ENCODE measurements around the gene TMEM40.

TMEM40 gene

DNA sequence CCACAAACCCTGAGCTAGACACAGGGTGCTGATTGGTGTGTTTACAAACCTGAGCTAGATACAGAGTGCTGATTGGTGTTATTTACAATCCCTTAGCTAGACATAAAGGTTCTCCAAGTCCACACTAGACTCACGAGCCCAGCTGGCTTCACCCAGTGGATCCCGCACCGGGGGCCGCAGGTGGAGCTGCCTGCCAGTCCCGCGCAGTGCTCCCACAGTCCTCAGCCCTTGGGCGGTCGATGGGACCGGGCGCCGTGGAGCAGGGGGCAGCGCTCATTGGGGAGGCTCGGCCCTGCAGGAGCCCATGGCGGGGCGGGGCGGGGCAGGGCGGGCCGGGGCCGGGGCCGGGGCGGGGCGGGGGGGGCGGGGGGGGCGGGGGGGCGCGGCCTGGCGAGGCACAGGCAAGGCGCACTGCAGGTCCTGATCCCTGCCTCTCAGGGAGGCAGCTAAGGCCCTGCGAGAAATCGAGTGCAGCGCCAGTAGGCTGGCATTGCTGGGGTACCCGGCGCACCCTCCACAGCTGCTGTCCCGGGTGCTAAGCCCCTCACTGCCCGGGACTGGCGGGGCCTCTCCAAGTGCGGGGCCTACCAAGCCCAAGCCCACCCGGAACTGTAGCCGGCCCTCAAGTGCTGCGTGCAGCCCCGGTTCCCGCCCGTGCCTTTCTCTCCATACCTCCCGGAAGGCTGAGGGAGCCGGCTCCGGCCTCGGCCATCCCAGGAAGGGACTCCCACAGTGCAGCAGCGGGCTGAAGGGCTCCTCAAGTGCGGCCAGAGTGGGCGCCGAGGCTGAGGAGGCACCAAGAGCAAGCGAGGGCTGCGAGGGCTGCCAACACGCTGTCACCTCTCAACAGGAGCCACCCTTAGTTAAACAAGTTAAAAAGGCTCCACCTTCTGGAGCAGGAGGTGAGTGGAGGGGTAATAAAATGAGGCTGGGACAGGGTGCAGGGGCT is 9.8 kb upstream of the TMEM40 start:
- Mint-ChIP-seq H3K27ac (no peak overlapping the region), H3K4me1 (ENCODE audit: low read depth) (no peaks in the 10 kb centered on the region), H3K9me3 (no peaks in the 10 kb centered on the region), H3K27me3 (ENCODE audit: low read depth) (peaks cover 5% of the 10 kb centered on the region), H3K4me3 (no peak overlapping the region), H3K36me3 (ENCODE audit: low read depth) (no peaks in the 10 kb centered on the region)
- no peak for DNase-seq (ENCODE audit: low spot score)

GRCh38 chr3:12766541-12766940 is 7.5 kb upstream of the TMEM40 start:
- DNase-seq (ENCODE audit: low spot score) = no peak
- Mint-ChIP-seq H3K4me1 (ENCODE audit: low read depth) (no peaks in the 10 kb centered on the region), H3K9me3 (no peaks in the 10 kb centered on the region), H3K27me3 (ENCODE audit: low read depth) (no peaks in the 10 kb centered on the region), H3K4me3 (no peak overlapping the region), H3K27ac (no peak overlapping the region), H3K36me3 (ENCODE audit: low read depth) (no peaks in the 10 kb centered on the region)

DNA sequence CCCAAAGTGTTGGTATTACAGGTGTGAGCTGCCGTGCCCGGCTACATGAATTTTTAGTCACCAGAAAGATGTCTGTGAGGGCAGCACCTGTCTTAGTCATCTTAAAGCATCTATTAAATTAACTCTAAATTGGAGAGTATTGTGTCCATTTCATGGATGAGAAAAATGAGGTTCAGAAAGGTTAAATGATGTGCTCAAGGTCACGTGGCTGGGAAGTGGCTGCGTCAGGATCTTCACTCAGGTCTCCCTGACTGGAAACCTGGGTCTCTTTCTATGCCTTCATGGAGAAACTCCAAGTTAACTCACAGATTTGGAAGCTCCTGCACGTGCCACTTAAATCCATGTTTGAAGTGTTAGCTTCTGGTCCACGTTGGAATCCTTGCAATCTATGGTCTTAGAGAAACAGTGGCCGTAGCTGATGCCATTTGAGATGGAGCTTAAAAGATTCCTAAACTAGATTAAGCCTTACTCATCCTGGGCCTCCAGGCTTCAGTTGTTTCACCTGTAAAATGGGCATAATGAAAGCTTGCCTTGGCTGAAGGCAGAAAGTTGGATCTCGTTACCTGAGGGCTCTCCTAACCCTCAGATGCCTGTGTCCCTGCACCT is 5.2 kb upstream of the TMEM40 start:
- no peaks in the 10 kb centered on the region for H3K36me3 Mint-ChIP-seq (ENCODE audit: low read depth)

GRCh38 chr3:12759693-12760565 is 870 bp upstream of the TMEM40 start:
- no peak overlapping the region for H3K27ac Mint-ChIP-seq

More for the DNA sequence above, 5.2 kb upstream of the TMEM40 start:
- H3K9me3 Mint-ChIP-seq = no peaks in the 10 kb centered on the region
- H3K27ac Mint-ChIP-seq = no peak overlapping the region
- no peak overlapping the region for H3K4me3 Mint-ChIP-seq
- no peaks in the 10 kb centered on the region for H3K4me1 Mint-ChIP-seq (ENCODE audit: low read depth)
- no peaks in the 10 kb centered on the region for H3K27me3 Mint-ChIP-seq (ENCODE audit: low read depth)
- no peak for DNase-seq (ENCODE audit: low spot score)

DNA sequence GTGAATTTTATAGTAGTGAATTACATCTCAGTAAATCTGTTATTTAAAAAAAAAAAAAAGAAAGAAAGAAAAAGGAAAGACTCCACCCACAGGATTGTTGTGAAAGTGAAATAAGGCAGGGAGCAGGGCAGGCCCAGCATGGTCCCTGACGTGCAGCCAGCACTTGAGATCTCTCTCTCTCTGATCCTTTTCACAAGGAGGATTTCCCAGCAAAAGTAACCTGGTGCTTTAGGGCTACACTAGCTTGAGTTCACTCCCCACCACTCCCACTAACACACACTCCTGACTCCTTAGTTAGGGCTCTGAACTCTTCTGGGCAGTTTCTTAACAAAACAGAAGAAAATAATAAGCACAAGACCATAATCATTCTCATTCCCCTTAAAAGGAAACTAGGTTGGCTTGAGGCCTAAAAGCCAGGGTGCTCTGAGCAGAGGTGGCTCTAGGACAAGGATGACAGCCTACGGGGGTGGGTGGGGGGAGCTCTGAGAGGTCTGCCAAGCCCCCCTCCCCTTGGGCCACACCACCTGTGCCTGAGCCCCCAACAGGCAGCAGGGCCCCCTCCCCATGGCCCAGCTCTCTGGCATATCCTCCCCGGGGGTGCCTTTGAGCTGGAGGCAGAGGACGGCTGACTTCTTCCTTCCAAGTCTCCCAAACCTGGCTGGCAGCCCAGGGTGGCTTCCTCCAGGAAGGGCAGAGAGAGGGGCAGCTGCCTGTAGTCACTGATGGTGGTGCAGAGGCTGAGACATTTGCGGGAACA is 856 bp downstream of the TMEM40 start:
- H3K27ac Mint-ChIP-seq = no peak overlapping the region
- H3K4me3 Mint-ChIP-seq = no peak overlapping the region
- no peaks in the 10 kb centered on the region for H3K9me3 Mint-ChIP-seq
- H3K4me1 Mint-ChIP-seq (ENCODE audit: low read depth) = peaks cover 5% of the 10 kb centered on the region
- DNase-seq (ENCODE audit: low spot score) = no peak
- H3K27me3 Mint-ChIP-seq (ENCODE audit: low read depth) = peaks cover 6% of the 10 kb centered on the region
- no peaks in the 10 kb centered on the region for H3K36me3 Mint-ChIP-seq (ENCODE audit: low read depth)

More at GRCh38 chr3:12759693-12760565, 870 bp upstream of the TMEM40 start:
- no peak for DNase-seq (ENCODE audit: low spot score)
- H3K36me3 Mint-ChIP-seq (ENCODE audit: low read depth) = no peaks in the 10 kb centered on the region
- H3K4me1 Mint-ChIP-seq (ENCODE audit: low read depth) = peaks cover 5% of the 10 kb centered on the region
- H3K4me3 Mint-ChIP-seq = no peak overlapping the region
- peaks cover 6% of the 10 kb centered on the region for H3K27me3 Mint-ChIP-seq (ENCODE audit: low read depth)
- no peaks in the 10 kb centered on the region for H3K9me3 Mint-ChIP-seq

- Mint-ChIP-seq H3K27me3 (ENCODE audit: low read depth) (peaks cover 6% of the 10 kb centered on the region), H3K9me3 (no peaks in the 10 kb centered on the region), H3K4me3 (no peak overlapping the region), H3K4me1 (ENCODE audit: low read depth) (peaks cover 5% of the 10 kb centered on the region), H3K27ac (no peak overlapping the region), H3K36me3 (ENCODE audit: low read depth) (no peaks in the 10 kb centered on the region)
- DNase-seq (ENCODE audit: low spot score) = no peak
Measured at GRCh38 chr3:12756635-12757034, 2.4 kb downstream of the TMEM40 start.

DNA sequence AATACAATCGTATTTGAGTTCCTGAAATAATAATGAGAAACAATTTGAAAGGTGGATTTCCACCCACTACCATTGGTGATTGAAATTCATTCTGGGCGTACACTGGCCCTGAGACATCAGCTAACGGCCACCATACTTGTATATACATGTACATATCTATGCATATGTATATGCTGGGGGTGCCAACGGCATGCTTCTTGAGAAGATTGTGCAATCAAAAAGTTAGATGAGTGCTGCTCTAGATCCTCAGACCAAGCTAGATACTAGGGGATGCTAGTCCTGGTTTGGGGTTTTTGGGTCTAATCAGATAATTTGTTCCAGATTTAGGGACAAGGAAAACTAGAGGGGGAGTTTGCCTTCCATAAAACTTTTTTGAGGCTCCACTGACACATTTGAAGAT is 2.9 kb downstream of the TMEM40 start:
- Mint-ChIP-seq H3K27me3 (ENCODE audit: low read depth) (peaks cover 6% of the 10 kb centered on the region), H3K9me3 (no peaks in the 10 kb centered on the region), H3K4me1 (ENCODE audit: low read depth) (peaks cover 5% of the 10 kb centered on the region), H3K4me3 (no peak overlapping the region), H3K36me3 (ENCODE audit: low read depth) (no peaks in the 10 kb centered on the region), H3K27ac (no peak overlapping the region)
- DNase-seq (ENCODE audit: low spot score) = no peak

DNA sequence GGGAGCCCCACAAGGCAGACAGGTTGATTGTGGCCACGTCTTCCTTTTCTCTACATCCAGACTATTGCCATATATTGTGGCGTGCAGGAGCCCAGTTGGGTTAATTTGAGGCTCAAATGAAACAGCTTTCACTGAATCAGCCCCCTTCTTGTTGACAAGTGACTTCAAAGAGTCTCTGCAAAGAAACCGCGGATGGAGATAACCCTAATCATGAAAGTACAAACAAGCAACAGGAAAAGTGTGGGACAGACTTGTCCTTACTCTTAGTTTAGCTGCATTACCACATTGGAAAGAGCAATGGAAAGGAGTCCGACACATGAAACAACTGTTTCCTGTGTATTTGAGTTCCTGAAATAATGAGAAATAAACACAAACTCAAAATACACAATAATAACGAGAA is 3.3 kb downstream of the TMEM40 start:
- no peaks in the 10 kb centered on the region for H3K36me3 Mint-ChIP-seq (ENCODE audit: low read depth)
- H3K27ac Mint-ChIP-seq = no peak overlapping the region
- no peaks in the 10 kb centered on the region for H3K9me3 Mint-ChIP-seq
- no peak overlapping the region for H3K4me3 Mint-ChIP-seq
- H3K27me3 Mint-ChIP-seq (ENCODE audit: low read depth) = peaks cover 6% of the 10 kb centered on the region
- DNase-seq (ENCODE audit: low spot score) = no peak
- H3K4me1 Mint-ChIP-seq (ENCODE audit: low read depth) = peaks cover 8% of the 10 kb centered on the region

DNA sequence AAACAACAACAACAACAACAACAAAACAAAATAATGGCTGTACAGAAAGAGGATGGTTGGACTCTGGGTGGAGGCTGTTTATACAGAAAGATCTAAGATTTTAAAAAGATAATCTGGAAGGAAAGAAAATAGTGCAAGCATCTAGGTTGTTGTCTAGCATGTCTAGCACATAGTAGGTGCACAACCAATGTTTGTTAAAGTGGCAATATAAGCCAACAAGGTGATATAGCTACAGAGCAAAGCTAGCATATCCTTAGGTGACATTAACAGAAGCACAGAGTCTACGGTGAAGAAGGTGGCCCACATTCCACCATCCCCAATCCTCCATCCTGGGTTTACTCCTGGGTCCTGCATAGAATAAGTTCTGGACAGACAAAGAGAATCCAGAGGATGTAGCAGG is 4.7 kb downstream of the TMEM40 start:
- H3K9me3 Mint-ChIP-seq = no peaks in the 10 kb centered on the region
- no peak overlapping the region for H3K27ac Mint-ChIP-seq

DNA sequence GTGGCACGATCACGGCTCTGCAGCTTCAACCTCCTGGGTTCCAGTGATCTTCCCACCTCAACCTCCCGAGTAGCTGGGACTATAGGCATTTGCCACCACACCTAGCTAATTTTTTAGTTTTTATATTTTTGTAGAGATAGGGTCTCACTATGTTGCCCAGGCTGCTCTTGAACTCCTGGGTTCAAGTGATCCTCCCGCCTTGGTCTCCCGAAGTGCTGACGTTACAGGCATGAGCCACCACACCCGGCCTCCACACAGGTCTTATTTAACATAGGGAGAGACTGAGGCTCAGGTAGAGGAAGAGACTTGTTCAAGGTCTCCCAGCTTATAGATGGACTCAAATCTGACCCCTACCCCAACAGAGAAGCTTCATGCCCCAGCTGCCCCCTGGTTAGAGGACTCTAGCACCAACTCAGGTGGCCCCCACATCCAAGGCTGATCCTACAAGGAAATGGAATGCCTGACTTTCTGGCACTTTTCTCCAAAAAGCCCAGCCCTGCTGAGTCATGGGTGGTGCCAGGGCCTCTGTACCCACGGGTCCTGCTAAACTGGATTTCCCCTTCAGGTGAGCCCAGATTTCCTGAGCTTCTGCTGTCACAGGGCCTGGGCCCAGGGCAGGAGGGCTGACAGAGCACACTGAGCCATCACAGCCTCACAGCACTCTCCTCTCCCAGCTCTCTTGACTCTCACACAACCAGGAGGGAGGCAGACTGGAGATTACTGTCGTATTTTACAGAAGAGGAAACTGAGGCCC is 5.6 kb downstream of the TMEM40 start:
- Mint-ChIP-seq H3K4me1 (ENCODE audit: low read depth) (peaks cover 10% of the 10 kb centered on the region), H3K27ac (no peak overlapping the region), H3K4me3 (no peak overlapping the region), H3K27me3 (ENCODE audit: low read depth) (peaks cover 6% of the 10 kb centered on the region), H3K9me3 (no peaks in the 10 kb centered on the region), H3K36me3 (ENCODE audit: low read depth) (no peaks in the 10 kb centered on the region)
- no peak for DNase-seq (ENCODE audit: low spot score)

More for the DNA sequence above, 4.7 kb downstream of the TMEM40 start:
- H3K27me3 Mint-ChIP-seq (ENCODE audit: low read depth) = peaks cover 6% of the 10 kb centered on the region
- DNase-seq (ENCODE audit: low spot score) = no peak
- peaks cover 10% of the 10 kb centered on the region for H3K4me1 Mint-ChIP-seq (ENCODE audit: low read depth)
- no peaks in the 10 kb centered on the region for H3K36me3 Mint-ChIP-seq (ENCODE audit: low read depth)
- no peak overlapping the region for H3K4me3 Mint-ChIP-seq

GRCh38 chr3:12752809-12753208 is 6.2 kb downstream of the TMEM40 start:
- no peak overlapping the region for H3K27ac Mint-ChIP-seq
- no peaks in the 10 kb centered on the region for H3K36me3 Mint-ChIP-seq (ENCODE audit: low read depth)
- no peak overlapping the region for H3K4me3 Mint-ChIP-seq
- no peaks in the 10 kb centered on the region for H3K9me3 Mint-ChIP-seq
- DNase-seq (ENCODE audit: low spot score) = no peak
- peaks cover 8% of the 10 kb centered on the region for H3K4me1 Mint-ChIP-seq (ENCODE audit: low read depth)
- H3K27me3 Mint-ChIP-seq (ENCODE audit: low read depth) = peaks cover 6% of the 10 kb centered on the region

GRCh38 chr3:12752102-12752501 is 7.0 kb downstream of the TMEM40 start:
- Mint-ChIP-seq H3K4me1 (ENCODE audit: low read depth) (peaks cover 8% of the 10 kb centered on the region), H3K36me3 (ENCODE audit: low read depth) (no peaks in the 10 kb centered on the region), H3K9me3 (no peaks in the 10 kb centered on the region), H3K4me3 (no peak overlapping the region), H3K27ac (no peak overlapping the region), H3K27me3 (ENCODE audit: low read depth) (peaks cover 6% of the 10 kb centered on the region)
- no peak for DNase-seq (ENCODE audit: low spot score)

GRCh38 chr3:12751571-12751970 is 7.5 kb downstream of the TMEM40 start:
- Mint-ChIP-seq H3K4me1 (ENCODE audit: low read depth) (peaks cover 8% of the 10 kb centered on the region), H3K27ac (no peak overlapping the region), H3K27me3 (ENCODE audit: low read depth) (peaks cover 3% of the 10 kb centered on the region), H3K36me3 (ENCODE audit: low read depth) (no peaks in the 10 kb centered on the region), H3K4me3 (no peak overlapping the region), H3K9me3 (no peaks in the 10 kb centered on the region)
- no peak for DNase-seq (ENCODE audit: low spot score)
